Muscle of arm (tissue), 12 donors: Measurements from ENCODE around the gene CFAP73. TPM values are rescaled to one million over a fixed set of nuclear protein-coding genes. Genes with fewer than 3 reads are reported as not detected.

Experiments used
- DNase-seq: peaks from one replicate; pipeline ENCODE4 v3.0.0-alpha.2; 2013
- polyA plus RNA-seq, 12 donors: library from polyadenylated mRNA; unstranded; fragments of 120-200 nt; gene quantifications; one replicate each; pipeline ENCODE4 v1.2.1, GENCODE V29; 2013; ENCODE audit not compliant: insufficient read length in 12 of 12

CFAP73 gene
- polyA plus RNA-seq, 12 donors: 0.14 to 0.65 (median 0.17) TPM; not detected in 9

GRCh38 chr12:113119980-113120669 lies 29.4 kb upstream of the CFAP73 start:
- no peak for DNase-seq

GRCh38 chr12:113120670-113121370 lies 28.7 kb upstream of the CFAP73 start:
- no peak for DNase-seq

DNA sequence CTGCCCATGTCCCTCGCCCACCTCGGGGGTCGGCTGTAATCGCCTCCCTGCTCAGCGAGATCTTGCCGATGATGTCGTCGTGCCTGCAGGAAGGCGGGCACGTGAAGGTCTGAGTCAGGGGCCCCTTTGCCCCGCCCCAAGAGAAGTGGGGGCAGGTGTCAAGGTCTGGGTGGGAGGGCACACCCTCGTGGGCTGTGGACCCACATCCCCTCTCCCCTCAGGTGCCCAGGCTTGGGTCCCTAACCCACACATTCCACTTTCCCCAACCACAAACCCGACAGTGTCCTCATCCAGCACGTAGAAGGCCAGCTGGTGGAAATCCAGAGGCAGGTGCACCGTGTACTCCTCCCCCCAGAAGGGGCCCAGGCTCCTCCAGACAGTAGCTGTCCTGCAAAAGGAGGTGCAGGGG lies 21.7 kb upstream of the CFAP73 start:
- DNase-seq: no peak

GRCh38 chr12:113128802-113129663 lies 20.5 kb upstream of the CFAP73 start:
- DNase-seq: no peak

DNA sequence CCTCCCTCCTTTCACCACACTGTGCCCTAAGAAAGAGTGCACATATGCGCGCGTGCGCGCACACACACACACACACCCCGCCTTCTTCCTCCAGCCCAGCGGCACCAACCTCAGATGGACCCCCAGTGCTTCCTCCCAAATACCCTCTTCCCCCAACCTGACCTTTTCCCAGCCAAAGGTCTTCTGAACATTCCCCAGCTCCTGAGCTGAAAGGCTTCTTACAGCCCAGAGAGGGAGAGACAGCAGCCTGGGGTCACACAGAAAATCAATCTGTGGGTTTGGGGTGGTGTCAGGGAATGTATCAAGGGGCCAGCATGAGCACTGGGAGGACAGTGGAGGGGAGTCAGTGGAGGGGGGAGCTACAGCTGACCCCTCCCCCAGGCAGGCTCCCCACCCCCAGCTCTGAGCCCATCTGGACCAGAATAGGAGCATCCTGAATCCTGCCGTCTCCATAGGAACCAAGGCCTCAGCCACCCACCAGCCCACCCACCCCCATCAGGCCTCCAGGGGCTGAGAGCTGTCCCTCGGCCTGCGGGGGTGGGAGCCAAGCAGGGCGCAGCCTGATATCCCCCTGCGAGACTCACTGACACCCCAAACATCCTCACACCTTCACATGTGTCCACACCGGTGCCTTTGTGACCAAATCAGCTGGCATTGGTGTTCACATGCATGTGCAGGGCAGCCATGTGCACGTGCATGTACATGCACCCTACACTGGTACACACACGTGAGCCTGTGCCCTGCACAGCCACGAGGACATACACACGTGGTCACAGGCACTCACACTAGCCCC lies 19.7 kb upstream of the CFAP73 start:
- no peak for DNase-seq

- no peak for DNase-seq
Measured at GRCh38 chr12:113130457-113131135, 18.9 kb upstream of the CFAP73 start.

DNA sequence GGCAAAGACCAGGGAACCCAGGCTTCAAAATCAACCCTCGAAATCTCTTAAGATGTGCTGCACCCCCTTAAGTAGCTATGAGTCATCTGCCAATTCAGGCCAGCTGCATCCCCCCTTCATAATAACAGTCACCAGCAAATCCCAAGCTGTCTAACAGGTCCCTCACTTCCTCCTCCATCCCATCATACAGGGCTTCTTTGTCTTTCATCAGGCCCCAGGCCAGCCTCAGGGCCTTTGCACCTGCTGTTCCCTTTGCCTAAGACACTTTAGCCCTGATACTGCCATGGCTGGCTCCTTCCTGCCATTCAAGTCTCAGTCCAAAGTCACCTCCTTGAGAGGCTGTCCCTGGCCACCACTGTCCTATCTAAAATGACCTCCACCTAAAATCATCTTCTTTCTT lies 18.0 kb upstream of the CFAP73 start:
- no peak for DNase-seq

DNA sequence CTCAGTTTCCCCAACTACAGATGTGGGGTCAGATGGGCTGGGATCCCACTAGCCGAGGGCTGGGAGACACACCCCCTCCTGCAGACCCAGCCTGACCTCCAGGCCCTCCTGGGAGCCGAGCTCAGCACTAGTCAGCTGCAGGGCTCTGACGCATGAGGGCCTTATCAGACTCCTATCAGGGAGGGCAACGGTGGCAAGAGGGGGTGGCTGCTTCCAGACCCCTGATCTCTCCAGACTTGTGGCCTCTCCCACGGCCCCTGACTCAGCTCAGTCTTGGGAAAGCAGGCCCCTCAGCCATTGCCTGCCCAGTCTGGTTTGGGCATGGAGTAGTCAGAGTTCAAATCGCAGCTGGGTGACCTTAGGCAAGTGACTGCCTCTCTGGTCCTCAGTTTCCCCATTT lies 16.5 kb upstream of the CFAP73 start:
- no peak for DNase-seq

DNA sequence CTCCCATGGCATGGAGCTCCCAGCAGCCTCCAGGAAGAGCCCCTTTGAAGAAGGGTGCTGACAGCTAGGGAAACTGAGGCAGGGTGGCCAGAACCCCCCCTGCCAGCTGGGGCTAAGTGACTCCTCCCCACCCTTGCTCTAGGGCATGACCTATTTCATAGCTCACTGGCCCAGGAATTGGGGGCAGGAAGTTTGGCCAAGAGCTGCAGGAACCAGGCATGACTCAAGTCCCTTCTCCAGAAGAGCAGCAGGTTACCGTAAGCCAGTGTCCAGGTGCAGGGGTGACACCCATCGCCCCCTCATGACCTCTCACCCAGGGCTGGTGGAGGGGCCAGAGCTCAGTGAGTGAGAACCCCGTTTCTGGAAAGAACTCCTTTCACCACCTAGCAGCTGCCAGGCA lies 15.9 kb upstream of the CFAP73 start:
- no peak for DNase-seq

DNA sequence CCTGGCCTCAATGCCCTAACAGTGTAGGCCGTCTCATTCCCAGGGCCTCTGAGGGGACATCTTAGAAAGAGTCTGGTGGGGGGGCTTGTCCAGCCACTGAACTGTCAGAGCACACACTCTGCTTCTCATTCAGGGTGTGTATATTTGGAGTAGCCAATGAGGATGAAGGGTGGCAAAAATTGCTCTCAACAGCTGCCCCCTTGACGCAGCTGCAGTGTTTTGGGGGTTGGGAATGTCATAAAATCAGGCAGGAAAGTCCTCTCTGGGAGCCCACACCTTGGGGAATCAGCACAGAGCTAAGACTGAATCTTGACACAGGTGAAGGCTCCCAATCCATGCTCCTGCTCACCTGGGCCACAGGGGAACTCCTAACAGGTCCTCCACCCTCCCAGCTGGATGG lies 15.5 kb upstream of the CFAP73 start:
- DNase-seq: no peak

DNA sequence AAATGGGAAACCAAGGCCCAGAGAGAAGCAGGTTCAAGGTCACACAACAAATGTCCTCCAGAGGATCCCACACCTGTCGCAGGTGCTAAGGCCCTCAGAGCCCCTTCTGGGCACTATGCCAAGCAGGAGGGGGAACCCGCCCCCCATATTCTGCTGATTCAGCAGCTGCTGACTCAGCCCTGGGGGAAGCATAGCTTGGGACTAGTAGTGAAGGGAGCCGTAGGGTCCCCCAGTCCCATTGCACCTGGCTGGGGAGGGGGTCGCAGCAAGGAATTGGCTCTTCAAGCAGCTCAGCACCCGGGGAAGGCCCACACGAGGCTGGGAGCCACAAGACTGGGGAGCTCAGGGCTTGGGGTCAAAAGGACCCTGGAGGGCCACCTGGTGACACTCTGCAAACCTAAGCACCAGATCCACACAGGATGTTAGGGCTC lies 15.0 kb upstream of the CFAP73 start:
- no peak for DNase-seq

GRCh38 chr12:113135178-113136127 lies 14.1 kb upstream of the CFAP73 start, which contains the start of gene RASAL1:
TSS of gene RASAL1 (minus strand) at chr12:113135761. CDS start at chr12:113135462, 299 bp downstream.
- no peak for DNase-seq

DNA sequence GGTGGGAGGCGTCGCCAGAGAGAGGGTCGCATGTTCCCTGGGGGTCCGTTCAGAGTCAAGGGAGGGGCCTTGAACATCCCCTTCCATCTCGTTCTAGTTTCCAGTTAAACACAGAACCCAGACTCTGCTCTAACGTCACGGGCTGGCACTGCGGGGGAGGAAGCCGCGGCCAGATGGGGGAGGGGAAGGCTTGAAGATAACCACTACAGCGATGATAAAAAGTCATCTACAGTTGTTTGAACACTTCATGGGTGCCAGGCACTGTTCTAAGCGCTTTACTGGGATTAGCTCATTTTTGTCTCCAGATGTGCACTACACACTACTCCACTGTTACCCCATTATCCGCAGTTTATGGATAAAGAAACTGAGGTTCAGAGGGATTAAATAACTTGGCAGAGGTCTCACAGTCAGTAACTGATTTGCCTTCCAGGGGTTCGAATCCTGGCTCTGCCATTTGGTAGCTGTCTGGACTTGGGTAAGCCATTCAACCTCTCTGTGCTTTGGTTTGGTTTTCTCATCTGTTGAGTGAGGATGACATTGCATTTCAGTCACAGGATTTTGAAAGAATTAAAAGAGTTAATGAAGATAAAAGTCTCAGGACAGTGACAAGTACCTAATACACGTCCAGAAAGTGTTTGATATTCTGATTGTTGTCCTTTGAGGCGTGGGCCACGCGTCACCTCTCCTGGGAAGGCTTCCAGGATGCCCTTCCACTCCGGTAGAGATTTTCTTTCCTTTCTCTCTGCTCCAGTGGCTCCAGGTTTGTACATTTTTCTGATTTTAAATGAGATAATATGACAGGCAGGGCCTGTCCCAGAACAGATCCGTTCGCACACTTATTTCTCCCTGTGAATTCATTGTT lies 13.2 kb upstream of the CFAP73 start:
- no peak for DNase-seq

DNA sequence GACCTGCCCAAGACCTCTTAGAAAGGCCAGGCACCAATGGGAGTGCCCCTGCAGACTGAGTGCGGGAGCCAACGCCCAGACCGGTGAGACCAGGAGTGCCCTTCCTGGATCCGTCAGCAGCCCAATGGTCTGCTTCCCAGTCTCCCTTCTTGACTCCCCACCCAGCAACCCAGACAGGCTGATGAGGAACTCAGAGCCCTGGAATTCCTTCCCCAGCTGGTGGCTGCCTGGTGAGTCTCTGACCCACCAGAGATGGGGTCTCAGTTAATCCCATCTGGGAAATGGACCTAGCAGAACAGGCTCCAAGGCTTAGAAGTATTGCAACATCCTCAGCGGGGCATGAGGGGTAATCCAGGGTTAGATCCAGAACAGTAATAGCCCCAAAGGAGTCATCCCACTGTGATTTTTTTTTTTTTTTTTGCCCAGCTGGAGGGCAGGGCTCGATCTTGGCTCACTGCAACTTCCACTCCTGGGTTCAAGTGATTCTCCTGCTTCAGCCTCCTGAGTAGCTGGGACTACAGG lies 12.5 kb upstream of the CFAP73 start:
- DNase-seq: no peak

DNA sequence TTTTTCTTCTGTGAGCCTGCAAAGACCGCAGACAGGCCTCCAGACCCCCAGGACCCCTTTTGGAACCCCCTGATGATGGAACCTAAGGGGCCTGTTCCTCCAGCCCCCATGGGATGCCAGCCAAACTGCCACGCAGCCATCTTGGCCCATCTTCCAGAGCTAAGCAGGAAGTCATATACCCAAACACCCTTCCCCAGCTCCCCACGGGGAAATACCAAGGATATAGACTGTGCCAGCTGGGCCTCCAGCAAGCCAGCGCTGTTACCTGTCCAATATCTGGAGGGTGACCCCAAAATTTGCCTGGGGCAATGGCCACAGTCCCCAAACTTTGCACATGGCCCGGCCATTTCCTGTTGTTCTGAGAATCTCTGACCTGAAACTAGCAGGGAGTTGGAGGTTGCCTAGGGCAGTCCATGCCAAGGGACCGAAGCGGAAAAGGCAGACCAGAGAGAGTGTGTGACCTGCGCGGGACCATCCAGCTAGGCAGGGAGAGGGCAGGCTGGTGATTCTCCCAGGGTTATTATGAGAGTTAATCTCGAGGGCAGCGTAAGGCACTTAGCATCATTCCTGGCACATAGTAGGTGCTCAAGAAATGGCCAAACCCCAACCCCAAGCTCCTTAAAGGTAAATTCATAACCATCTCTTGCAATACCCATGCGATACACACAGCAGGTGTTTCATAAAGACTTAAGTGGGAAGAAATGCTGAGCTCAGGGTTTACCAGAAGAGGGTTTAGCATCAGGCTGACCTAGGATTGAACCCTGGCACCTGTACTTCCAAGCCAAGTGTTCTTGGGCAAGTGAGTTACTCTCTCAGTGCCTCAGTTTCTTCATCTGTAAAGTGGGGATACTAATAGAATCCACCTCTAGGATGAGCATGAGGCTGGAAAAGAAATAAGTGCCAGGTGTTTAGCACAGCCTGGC lies 11.4 kb upstream of the CFAP73 start:
- DNase-seq: no peak

DNA sequence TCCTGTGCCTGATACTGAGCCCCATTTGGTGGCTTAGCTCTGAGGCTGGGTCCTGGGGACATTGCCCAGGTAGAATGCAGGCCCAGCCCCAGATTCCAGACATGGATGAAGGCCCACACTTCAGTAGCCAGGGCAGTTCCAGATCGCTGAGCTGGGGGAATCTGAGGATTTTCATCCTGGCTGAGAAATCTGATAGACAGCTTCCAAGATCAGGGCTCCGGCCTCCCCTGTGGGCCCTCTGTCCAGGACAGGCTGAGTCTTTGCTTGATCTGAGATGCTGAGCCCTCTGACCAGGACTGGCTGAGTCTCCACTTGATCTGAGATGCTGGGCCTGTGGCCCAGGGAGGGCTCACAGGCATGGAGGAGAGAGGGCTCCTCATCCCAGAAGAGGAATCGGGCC lies 10.7 kb upstream of the CFAP73 start:
- no peak for DNase-seq

GRCh38 chr12:113140706-113141105 lies 8.8 kb upstream of the CFAP73 start:
- DNase-seq: no peak
